H1 (cell line): ENCODE data around the gene STARD7. TPM values are rescaled to one million over a fixed set of nuclear protein-coding genes. Genes with fewer than 3 reads are reported as not detected.

Experiments used
- BACH1 ChIP-seq: IDR thresholded peaks from 2 replicates; pipeline ENCODE4 v1.6.1; 2012; ENCODE audit warnings: low read length, improper control_type of control experiment
- CBX5 ChIP-seq: fragments of 300-800, 300-1000 bp; sonication (generic); IDR thresholded peaks from 2 replicates; pipeline ENCODE4 v1.7.1; 2016; ENCODE audit warnings: antibody characterized with exemption, low read length, low read depth
- CBX8 ChIP-seq: fragments of 300-800, 300-1000 bp; sonication (generic); IDR thresholded peaks from 2 replicates; pipeline ENCODE4 v1.7.1; 2016; ENCODE audit warnings: low read depth, low read length, borderline replicate concordance
- CEBPB ChIP-seq: IDR thresholded peaks from 2 replicates; pipeline ENCODE4 v1.6.1; 2012; ENCODE audit warnings: low read depth, low read length
- CHD1 ChIP-seq: IDR thresholded peaks from 2 replicates; pipeline ENCODE4 v1.6.1; 2012; ENCODE audit warnings: low read depth, low read length, improper control_type of control experiment
- CHD2 ChIP-seq: IDR thresholded peaks from 2 replicates; pipeline ENCODE4 v1.6.1; 2012; ENCODE audit warnings: low read length, improper control_type of control experiment
- CREB1 ChIP-seq: IDR thresholded peaks from 2 replicates; pipeline ENCODE4 v1.6.1; 2012; ENCODE audit warnings: inconsistent platforms
- CTBP2 ChIP-seq: IDR thresholded peaks from 2 replicates; pipeline ENCODE4 v1.7.0; 2011; ENCODE audit warnings: borderline replicate concordance, mild to moderate bottlenecking, moderate library complexity, mixed read lengths, low read length; ENCODE audit not compliant: insufficient read depth, insufficient read length
- EP300 ChIP-seq, 2 experiments: IDR thresholded peaks; 1 replicate in 1 of 2; 2 replicates in 1 of 2; pipeline ENCODE4 v1.6.1; 2011 to 2012; ENCODE audit warnings: low read depth in 2 of 2, low read length in 2 of 2, mild to moderate bottlenecking in 2 of 2, borderline replicate concordance in 1 of 2, inconsistent platforms in 1 of 2, moderate library complexity in 1 of 2
- KDM4A ChIP-seq: IDR thresholded peaks from one replicate; pipeline ENCODE4 v1.7.1; 2012; ENCODE audit warnings: low read depth, mild to moderate bottlenecking, moderate library complexity, low read length, inconsistent platforms; ENCODE audit not compliant: severe bottlenecking
- NANOG ChIP-seq: IDR thresholded peaks from 2 replicates; pipeline ENCODE4 v1.6.1; 2011; ENCODE audit warnings: low read length, low read depth, mild to moderate bottlenecking, inconsistent platforms; ENCODE audit not compliant: insufficient read depth, poor library complexity, severe bottlenecking
- POLR2AphosphoS5 ChIP-seq: IDR thresholded peaks from 2 replicates; pipeline ENCODE4 v1.6.1; 2011; ENCODE audit warnings: low read depth, low read length
- SP4 ChIP-seq: IDR thresholded peaks from 2 replicates; pipeline ENCODE4 v1.6.1; 2012; ENCODE audit warnings: low read length, inconsistent platforms
- SRF ChIP-seq: IDR thresholded peaks from 2 replicates; pipeline ENCODE4 v1.6.1; 2011; ENCODE audit warnings: mild to moderate bottlenecking, low read depth, low read length, moderate library complexity
- TAF1 ChIP-seq: IDR thresholded peaks from 2 replicates; pipeline ENCODE4 v1.6.1; 2011; ENCODE audit warnings: mild to moderate bottlenecking, low read depth, low read length
- TCF12 ChIP-seq: IDR thresholded peaks from 2 replicates; pipeline ENCODE4 v1.6.1; 2011; ENCODE audit warnings: low read depth, mild to moderate bottlenecking, low read length
- YY1 ChIP-seq: IDR thresholded peaks from 2 replicates; pipeline ENCODE4 v1.6.1; 2011; ENCODE audit warnings: low read depth, mild to moderate bottlenecking, low read length
- ZNF274 ChIP-seq: IDR thresholded peaks from 2 replicates; pipeline ENCODE4 v1.7.0; 2012; ENCODE audit warnings: low read length, borderline replicate concordance; ENCODE audit errors: extremely low read depth
- polyA plus RNA-seq, 7 experiments: library from polyadenylated mRNA; depleted of rRNA in 3 of 7; stranded (reverse) in 5 of 7; unstranded in 2 of 7; fragments of >200 nt in 5 of 7; fragments of 200-250 nt in 2 of 7; gene quantifications; 1 replicate in 5 of 7; 2 replicates in 1 of 7; 4 replicates in 1 of 7; pipeline versions ENCODE4 v1.2.1 to v1.2.3, GENCODE V29; 2011 to 2013; ENCODE audit warnings: missing spikeins in 2 of 7, mixed read lengths in 2 of 7
- total RNA-seq: library from RNA; stranded (reverse); fragmentation: NEBNext Ultra II Directional; extraction: Animal tissue kit (Norgen Biotek cat#: 25700); gene quantifications from 2 replicates; pipeline ENCODE4 v1.2.1, GENCODE V29; 2021

The STARD7 gene
- total and polyA plus RNA-seq, 2 of the 8 experiments (the other 6 are each of a cell fraction or from before 2014, with no cell fraction given): 89.1 to 200 TPM

DNA sequence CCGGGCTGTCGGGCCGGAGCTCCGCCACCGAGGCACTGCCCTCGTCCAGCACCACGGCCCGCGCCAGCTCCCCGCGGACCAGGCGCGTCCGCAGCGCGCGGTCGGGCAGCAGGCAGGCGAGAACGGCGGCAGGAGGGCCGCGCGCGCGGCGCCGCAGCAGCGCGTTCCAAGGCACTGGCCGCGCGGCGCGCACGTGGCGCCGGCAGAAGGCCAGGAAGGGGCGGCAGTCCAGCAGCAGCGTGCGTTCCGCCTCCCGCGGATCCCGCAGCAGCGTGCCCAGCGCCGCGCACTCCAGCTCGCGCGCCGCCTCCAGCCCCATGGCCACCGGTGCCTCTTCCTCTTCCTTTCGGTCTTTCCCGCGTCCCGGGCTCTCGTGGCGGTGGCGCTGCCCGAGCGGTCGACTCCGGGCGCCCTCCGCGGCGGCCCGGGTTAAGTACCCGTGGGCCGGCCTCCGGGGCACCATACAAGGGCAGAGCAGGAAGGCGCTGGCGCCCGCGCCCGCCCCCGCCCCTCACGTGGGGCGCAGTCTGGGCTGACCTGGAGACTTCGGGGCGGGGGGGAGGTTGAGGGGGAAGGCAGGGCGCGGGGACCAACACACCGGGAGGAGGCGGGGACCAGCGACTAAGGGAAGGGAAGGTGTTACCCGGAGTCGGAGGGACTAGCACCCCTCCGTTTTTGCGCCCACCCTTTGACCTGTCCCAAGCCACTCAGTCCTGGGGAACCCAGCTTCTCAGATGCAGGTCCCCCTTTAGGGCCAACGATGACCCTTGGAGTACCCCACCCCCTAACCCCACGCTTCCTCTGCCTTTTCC, 63.4 kb downstream of the STARD7 start, which contains the start of gene DUSP2 (continued):
- TF ChIP-seq CBX8 (no peak), CHD2 (no peak), CREB1 (no peak), CTBP2 (peak; percentile 26), YY1 (no peak), BACH1 (0 out of 2 replicates have a peak, but pooled peaks have one; percentile 13), CBX5 (no peak), TCF12 (no peak), KDM4A (peak; percentile 76), NANOG (no peak), CEBPB (no peak), CHD1 (no peak), POLR2AphosphoS5 (no peak), TAF1 (peak; percentile 48; the same call in 1 of the 2 replicates), EP300 (IDR thresholded peaks at IDR 0.05; ENCODE audit: borderline replicate concordance in 1 of 2, low read depth in 2 of 2, low read length in 2 of 2) (no peak), SRF (peak; percentile 79), SP4 (no peak), ZNF274 (no peak)
